HG03457 (cell line): ENCODE data around the gene UBE2M.
"Not testable (repeated sequence)": the region's sequence is repeated elsewhere in the genome, so short reads cannot be mapped to it uniquely, and the experiment has no call there.

Source experiments
- ATAC-seq: cut with Tn5 transposase; IDR thresholded peaks from one replicate; pipeline ENCODE4 v1.9.1; 2021; ENCODE audit warnings: moderate number of reproducible peaks; ENCODE audit not compliant: unreplicated experiment

Gene UBE2M

GRCh38 chr19:58558066-58558622 is at the start of gene UBE2M:
TSS of gene UBE2M (minus strand) at chr19:58558611. CDS start at chr19:58558381, 230 bp downstream.
- peak; percentile 2 for ATAC-seq

GRCh38 chr19:58607213-58607612 is 48.8 kb upstream of the UBE2M start:
- ATAC-seq: not testable (repeated sequence)

GRCh38 chr19:58606251-58606896 is 48.0 kb upstream of the UBE2M start:
- ATAC-seq: not testable (repeated sequence)

- no peak for ATAC-seq
Measured at GRCh38 chr19:58586133-58586765, 27.8 kb upstream of the UBE2M start.

- no peak for ATAC-seq
Measured at GRCh38 chr19:58585442-58586132, 27.2 kb upstream of the UBE2M start.

GRCh38 chr19:58584498-58585441 is 26.4 kb upstream of the UBE2M start:
- no peak for ATAC-seq

GRCh38 chr19:58582985-58583384 is 24.6 kb upstream of the UBE2M start:
- no peak for ATAC-seq

- ATAC-seq: peak; percentile 48
Measured at GRCh38 chr19:58581227-58582141, 23.1 kb upstream of the UBE2M start.

- no peak for ATAC-seq
Measured at GRCh38 chr19:58579473-58580142, 21.2 kb upstream of the UBE2M start.

- ATAC-seq: no peak
Measured at GRCh38 chr19:58578012-58578925, 19.9 kb upstream of the UBE2M start.

GRCh38 chr19:58577581-58577980 is 19.2 kb upstream of the UBE2M start:
- not testable (repeated sequence) for ATAC-seq

- ATAC-seq: peak; percentile 32
Measured at GRCh38 chr19:58575183-58576041, 17.0 kb upstream of the UBE2M start.

- no peak for ATAC-seq
Measured at GRCh38 chr19:58573658-58574164, 15.3 kb upstream of the UBE2M start.

- ATAC-seq: peak; percentile 49
Measured at GRCh38 chr19:58572818-58573657, 14.6 kb upstream of the UBE2M start, which contains the start of gene MZF1. TSS of gene MZF1 (minus strand) at chr19:58573335. CDS start at chr19:58571389, 1,946 bp downstream.

GRCh38 chr19:58572026-58572817 is 13.8 kb upstream of the UBE2M start:
- ATAC-seq: no peak
